BLaER1 treated with 17β-estradiol and CSF1 and Interleukin-3, amounts not matched to agents 10 nM and 100 nM (cell line): ENCODE results near the gene CTNNA3.
A peak's percentile ranks its signal among the peaks of the same experiment; 100 is the strongest.
"Not testable (repeated sequence)": the region's sequence is repeated elsewhere in the genome, so short reads cannot be mapped to it uniquely, and the experiment has no call there.

Experiments
- H3K27ac ChIP-seq, 11 experiments: shearing (Covaris generic); formaldehyde crosslinking; 2 replicates each; pipeline ENCODE4 v1.8.1; 2022
- H3K27me3 ChIP-seq, 11 experiments: shearing (Covaris generic); formaldehyde crosslinking; 2 replicates each; pipeline ENCODE4 v1.8.1; 2022
- H3K36me3 ChIP-seq, 11 experiments: shearing (Covaris generic); formaldehyde crosslinking; 2 replicates each; pipeline ENCODE4 v1.8.1; 2022
- H3K4me1 ChIP-seq, 10 experiments: shearing (Covaris generic); formaldehyde crosslinking; 2 replicates each; pipeline ENCODE4 v1.8.1; 2022
- H3K4me2 ChIP-seq, 11 experiments: shearing (Covaris generic); formaldehyde crosslinking; 2 replicates each; pipeline ENCODE4 v1.8.1; 2022
- H3K4me3 ChIP-seq, 10 experiments: shearing (Covaris generic); formaldehyde crosslinking; 2 replicates each; pipeline ENCODE4 v1.8.1; 2022
- H3K9ac ChIP-seq, 11 experiments: shearing (Covaris generic); formaldehyde crosslinking; 2 replicates each; pipeline ENCODE4 v1.8.1; 2022
- H3K9me3 ChIP-seq, 11 experiments: shearing (Covaris generic); formaldehyde crosslinking; replicated peaks in 1 of 11; 2 replicates each; pipeline ENCODE4 v1.8.1; 2022
- H4K20me1 ChIP-seq, 11 experiments: shearing (Covaris generic); formaldehyde crosslinking; 2 replicates each; pipeline ENCODE4 v1.8.1; 2022
- Cebpa-rat ChIP-seq, 11 experiments: shearing (Covaris generic); IDR thresholded peaks; 2 replicates each; pipeline ENCODE4 v1.8.1; 2022

CTNNA3 gene

DNA sequence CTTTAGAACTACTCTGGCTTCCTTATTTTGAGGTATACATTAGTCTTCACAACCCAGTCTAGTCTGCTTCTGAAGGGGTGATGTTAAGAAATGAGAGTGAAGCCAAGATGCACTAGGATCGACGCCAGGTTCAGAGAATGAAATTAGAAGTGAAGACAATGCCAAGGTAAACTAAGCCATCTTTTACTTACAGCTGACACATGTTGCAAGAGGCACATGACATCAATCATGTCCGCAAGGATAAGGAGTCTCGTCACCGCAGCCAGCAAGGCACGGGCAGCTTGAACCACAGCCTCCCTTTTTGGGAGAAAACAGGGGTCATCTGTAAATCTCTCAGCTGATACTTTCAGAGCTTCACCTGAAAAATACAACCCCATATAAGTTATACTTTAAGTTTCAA lies 156.7 kb downstream of the CTNNA3 start:
- no peak for TF ChIP-seq Cebpa-rat (IDR thresholded peaks at IDR 0.05)
- no peaks in the 10 kb centered on the region for H3K27me3 ChIP-seq
- no peaks in the 10 kb centered on the region for H4K20me1 ChIP-seq
- H3K4me2 ChIP-seq: no peak overlapping the region
- H3K4me3 ChIP-seq: no peak overlapping the region
- H3K36me3 ChIP-seq: no peaks in the 10 kb centered on the region
- H3K27ac ChIP-seq: no peak overlapping the region
- H3K9ac ChIP-seq: no peak overlapping the region
- H3K4me1 ChIP-seq: no peaks in the 10 kb centered on the region
- H3K9me3 ChIP-seq: no peaks in the 10 kb centered on the region

DNA sequence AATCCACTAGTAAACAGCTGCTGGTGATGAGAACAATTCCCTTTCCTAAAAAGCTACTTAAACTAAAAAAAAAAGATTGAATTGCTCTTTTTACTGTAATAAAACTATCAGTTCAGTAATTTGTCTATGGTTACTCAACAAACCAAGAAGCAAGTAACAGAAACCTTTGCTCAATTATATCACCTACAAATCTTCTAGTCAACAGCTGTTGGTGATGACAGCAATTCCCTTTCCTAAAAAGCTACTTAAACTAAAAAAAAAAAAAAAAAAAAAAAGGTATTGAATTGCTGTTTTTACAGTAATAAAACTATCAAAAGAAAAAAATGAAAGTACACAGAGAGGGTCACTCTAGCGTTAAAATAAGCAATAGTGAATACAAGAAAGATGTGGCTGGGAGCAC lies 158.1 kb downstream of the CTNNA3 start:
- Histone ChIP-seq H3K36me3 (no peaks in the 10 kb centered on the region), H4K20me1 (no peaks in the 10 kb centered on the region), H3K4me2 (no peak overlapping the region)

DNA sequence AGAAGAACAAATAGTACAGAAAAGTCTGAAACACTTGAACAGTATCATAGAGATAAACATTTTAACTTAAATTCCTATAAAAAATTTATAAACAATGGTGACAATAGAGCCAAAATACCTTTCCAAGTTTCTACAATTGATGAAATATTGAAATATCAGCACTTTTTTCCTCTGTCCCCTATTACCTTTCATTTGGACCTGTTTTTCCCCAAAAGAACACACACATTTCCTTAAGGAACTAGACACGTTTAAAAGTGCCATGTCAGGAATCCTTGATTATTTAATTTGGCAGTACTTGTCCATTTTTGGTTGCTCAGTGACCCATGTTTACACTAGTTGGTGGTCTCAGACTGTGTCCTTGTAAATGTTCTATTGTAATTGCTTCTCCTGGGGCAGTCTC lies 162.6 kb downstream of the CTNNA3 start:
- Histone ChIP-seq H4K20me1 (no peaks in the 10 kb centered on the region), H3K27me3 (no peaks in the 10 kb centered on the region), H3K27ac (no peak overlapping the region), H3K9ac (no peak overlapping the region), H3K4me3 (no peak overlapping the region), H3K4me2 (no peak overlapping the region), H3K36me3 (no peaks in the 10 kb centered on the region), H3K4me1 (no peaks in the 10 kb centered on the region), H3K9me3 (peaks cover 0 to 15% (median 7%) of the 10 kb centered on the region in 11 experiments; a peak in 8 of 22 replicates)
- TF ChIP-seq Cebpa-rat (IDR thresholded peaks at IDR 0.05): no peak

More for the DNA sequence above, 158.1 kb downstream of the CTNNA3 start:
- Histone ChIP-seq H3K27me3 (no peaks in the 10 kb centered on the region), H3K9ac (no peak overlapping the region), H3K27ac (no peak overlapping the region), H3K4me1 (no peaks in the 10 kb centered on the region), H3K4me3 (no peak overlapping the region), H3K9me3 (no peaks in the 10 kb centered on the region)
- TF ChIP-seq Cebpa-rat (IDR thresholded peaks at IDR 0.05): no peak

DNA sequence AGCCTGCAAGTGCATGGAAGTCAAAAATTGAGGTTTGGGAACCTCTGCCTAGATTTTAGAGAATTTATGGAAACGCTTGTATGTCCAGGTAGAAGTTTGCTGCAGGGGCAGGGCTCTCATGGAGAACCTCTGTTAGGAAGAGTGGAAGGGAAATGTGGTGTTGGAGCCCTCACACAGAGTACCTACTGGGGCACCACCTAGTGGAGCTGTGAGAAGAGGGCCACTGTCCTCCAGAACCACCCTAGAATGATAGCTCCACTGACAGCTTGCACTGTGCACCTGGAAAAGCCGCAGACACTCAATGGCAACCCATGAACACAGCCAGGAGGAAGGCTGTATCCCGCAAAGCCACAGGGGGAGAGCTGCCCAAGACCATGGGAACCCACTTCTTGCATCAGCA lies 165.0 kb downstream of the CTNNA3 start:
- H3K9me3 ChIP-seq: peaks cover 0 to 15% (median 7%) of the 10 kb centered on the region in 11 experiments; a peak in 8 of 22 replicates
- H3K27me3 ChIP-seq, H4K20me1 ChIP-seq, H3K4me2 ChIP-seq, H3K9ac ChIP-seq, H3K4me3 ChIP-seq, H3K27ac ChIP-seq, H3K36me3 ChIP-seq, H3K4me1 ChIP-seq: not testable (repeated sequence)

DNA sequence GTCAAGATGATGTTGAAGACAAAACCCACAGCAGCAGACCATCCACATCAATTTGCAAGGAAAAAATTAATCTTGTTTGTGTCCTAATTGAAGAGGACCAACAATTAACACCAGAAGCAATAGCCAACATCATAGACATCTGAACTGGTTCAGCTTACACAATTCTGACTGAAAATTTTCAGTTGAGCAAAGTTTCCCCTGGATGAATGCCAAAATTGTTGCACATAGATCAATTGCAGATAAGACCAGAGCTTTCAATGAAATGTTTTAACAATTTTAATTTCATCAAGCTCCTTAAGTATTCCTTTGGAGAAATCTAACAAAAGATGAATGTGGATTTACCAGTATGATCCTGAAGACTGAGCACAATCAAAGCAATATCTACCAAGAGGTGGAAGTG lies 168.6 kb downstream of the CTNNA3 start:
- Histone ChIP-seq H3K27ac (no peak overlapping the region), H3K36me3 (no peaks in the 10 kb centered on the region), H3K9ac (no peak overlapping the region), H3K27me3 (no peaks in the 10 kb centered on the region), H4K20me1 (no peaks in the 10 kb centered on the region), H3K4me1 (no peaks in the 10 kb centered on the region), H3K9me3 (peaks cover 0 to 15% (median 7%) of the 10 kb centered on the region in 11 experiments; a peak in 8 of 22 replicates), H3K4me3 (no peak overlapping the region), H3K4me2 (no peak overlapping the region)
- TF ChIP-seq Cebpa-rat (IDR thresholded peaks at IDR 0.05): no peak

DNA sequence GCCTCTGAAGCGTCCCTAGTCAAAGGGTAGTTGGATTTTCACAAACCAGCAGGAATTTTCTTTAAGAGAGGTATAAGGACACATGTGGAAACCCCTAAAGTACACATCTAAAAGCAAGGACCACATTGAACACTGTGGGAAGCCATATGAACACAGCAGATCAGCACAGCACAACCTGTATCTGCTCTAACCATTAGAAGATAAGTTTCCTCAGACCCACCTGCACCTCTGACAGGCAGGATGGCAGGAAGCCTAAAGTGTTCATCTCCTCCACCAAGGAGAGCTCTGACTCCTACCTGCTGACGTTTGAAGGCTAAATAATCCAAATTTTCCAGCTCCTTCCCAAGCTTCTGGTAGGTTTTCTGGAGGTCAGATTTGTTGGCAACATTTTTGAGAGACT lies 174.4 kb downstream of the CTNNA3 start:
- Histone ChIP-seq H3K4me2 (no peak overlapping the region), H3K27me3 (no peaks in the 10 kb centered on the region), H3K9ac (no peak overlapping the region), H4K20me1 (no peaks in the 10 kb centered on the region), H3K36me3 (no peaks in the 10 kb centered on the region), H3K9me3 (no peaks in the 10 kb centered on the region), H3K4me1 (no peaks in the 10 kb centered on the region), H3K4me3 (no peak overlapping the region), H3K27ac (no peak overlapping the region)
- no peak for TF ChIP-seq Cebpa-rat (IDR thresholded peaks at IDR 0.05)

DNA sequence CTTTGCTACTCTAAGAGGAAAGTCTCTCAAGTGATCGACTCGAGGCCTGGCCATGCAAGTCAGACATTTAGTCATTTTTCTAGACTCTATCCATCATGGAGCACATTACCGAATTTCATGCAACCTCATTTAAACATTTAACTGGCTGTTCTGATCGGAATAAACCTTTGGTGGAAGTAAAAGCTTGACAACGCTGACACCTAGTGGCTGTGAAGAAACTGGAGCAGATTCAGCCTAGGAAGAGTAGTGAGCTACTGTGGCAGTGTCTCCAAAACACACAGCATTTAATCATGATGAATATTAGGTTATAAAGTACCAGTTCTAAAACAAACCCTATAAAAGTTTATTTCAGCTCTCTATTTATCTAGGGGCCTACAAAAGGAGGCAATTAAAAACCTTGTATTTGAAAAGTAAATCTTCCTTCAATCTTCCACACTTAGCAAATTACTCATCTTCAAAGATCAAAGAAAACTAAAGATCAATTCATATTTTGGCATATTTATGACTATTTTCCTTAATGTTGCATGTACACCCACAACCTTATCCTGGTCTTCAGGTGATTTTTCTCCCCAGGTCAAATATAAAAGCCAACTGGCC lies 175.0 kb downstream of the CTNNA3 start:
- TF ChIP-seq Cebpa-rat (IDR thresholded peaks at IDR 0.05): no peak
- Histone ChIP-seq H3K4me2 (peak overlapping the region in 2 of 11 experiments; percentile 19 to 54; a peak in 2 of 22 replicates), H3K36me3 (no peaks in the 10 kb centered on the region), H4K20me1 (no peaks in the 10 kb centered on the region), H3K27me3 (no peaks in the 10 kb centered on the region), H3K4me1 (no peaks in the 10 kb centered on the region), H3K27ac (no peak overlapping the region), H3K4me3 (no peak overlapping the region), H3K9me3 (no peaks in the 10 kb centered on the region), H3K9ac (no peak overlapping the region)

DNA sequence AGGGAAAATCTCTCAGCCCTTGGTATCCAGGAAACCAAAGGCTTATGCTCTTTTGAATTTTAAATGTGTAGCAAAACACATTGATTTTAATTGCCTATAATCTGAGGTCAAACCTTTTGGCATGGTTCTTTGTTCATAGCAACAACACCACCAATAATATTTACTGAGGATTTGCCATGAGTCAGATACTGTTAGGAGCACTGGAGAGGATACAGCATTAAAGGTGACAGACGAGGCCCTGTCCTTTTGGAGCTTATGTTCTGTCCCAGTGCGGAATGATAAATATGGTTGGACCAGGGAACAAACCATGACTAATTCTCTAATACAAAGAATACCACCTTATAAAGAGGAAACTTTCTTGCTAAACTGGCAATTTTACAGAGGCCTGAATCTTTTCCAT lies 176.6 kb downstream of the CTNNA3 start:
- no peak for TF ChIP-seq Cebpa-rat (IDR thresholded peaks at IDR 0.05)
- Histone ChIP-seq H3K27ac (no peak overlapping the region), H3K9ac (no peak overlapping the region), H3K27me3 (no peaks in the 10 kb centered on the region), H3K4me3 (no peak overlapping the region), H3K9me3 (no peaks in the 10 kb centered on the region), H3K4me2 (no peak overlapping the region), H3K4me1 (no peaks in the 10 kb centered on the region), H3K36me3 (no peaks in the 10 kb centered on the region), H4K20me1 (no peaks in the 10 kb centered on the region)

DNA sequence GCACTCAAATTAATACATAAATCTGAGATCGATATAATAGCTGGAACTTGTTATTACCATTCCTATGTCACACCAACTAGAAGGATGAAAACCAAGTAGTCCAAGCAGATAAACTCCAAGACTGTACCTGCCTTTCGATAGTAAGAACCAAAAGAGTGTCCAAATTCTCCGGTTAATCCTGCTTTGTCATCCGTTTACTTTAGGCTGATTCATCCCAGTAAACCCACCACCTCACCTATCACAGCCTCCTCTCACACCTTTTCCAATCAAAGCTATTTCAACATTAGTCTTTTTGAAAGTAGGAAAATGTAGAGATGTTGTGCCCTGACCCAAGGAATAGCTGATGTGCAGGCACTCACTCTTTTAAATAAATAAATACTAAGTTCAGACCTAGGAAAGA lies 177.2 kb downstream of the CTNNA3 start:
- TF ChIP-seq Cebpa-rat (IDR thresholded peaks at IDR 0.05): no peak
- Histone ChIP-seq H3K4me2 (no peak overlapping the region), H3K27ac (no peak overlapping the region), H3K36me3 (no peaks in the 10 kb centered on the region), H3K4me1 (no peaks in the 10 kb centered on the region), H3K9me3 (no peaks in the 10 kb centered on the region), H3K9ac (no peak overlapping the region), H4K20me1 (no peaks in the 10 kb centered on the region), H3K4me3 (no peak overlapping the region), H3K27me3 (no peaks in the 10 kb centered on the region)

DNA sequence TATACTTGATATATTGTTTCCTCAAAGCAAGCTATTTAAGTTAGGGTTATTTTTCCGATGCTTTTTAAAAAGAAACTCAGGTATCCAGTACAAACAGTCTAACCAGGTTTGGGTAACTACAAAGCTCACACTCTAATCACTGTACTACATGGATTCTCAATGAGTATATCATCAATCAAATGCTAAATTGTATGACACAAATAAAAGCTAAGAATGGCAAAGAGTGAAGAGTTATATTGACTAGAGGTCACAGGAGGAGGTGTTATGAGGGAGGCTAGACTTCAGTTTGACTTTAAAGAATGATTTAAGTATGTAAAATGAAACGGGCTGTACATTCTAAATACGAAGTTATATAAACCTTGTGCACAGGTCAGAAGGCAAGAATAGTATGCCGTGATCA lies 178.0 kb downstream of the CTNNA3 start:
- no peaks in the 10 kb centered on the region for H3K27me3 ChIP-seq
- TF ChIP-seq Cebpa-rat (IDR thresholded peaks at IDR 0.05): no peak

More for the DNA sequence above, 178.0 kb downstream of the CTNNA3 start:
- H3K4me1 ChIP-seq: no peaks in the 10 kb centered on the region
- no peak overlapping the region for H3K9ac ChIP-seq
- H3K4me3 ChIP-seq: no peak overlapping the region
- H4K20me1 ChIP-seq: no peaks in the 10 kb centered on the region
- H3K36me3 ChIP-seq: no peaks in the 10 kb centered on the region
- no peaks in the 10 kb centered on the region for H3K9me3 ChIP-seq
- H3K27ac ChIP-seq: no peak overlapping the region
- no peak overlapping the region for H3K4me2 ChIP-seq
